Left renal pelvis (tissue), 4 donors: ENCODE data around the gene TMEM80. TPM values are rescaled to one million over a fixed set of nuclear protein-coding genes. Genes with fewer than 3 reads are reported as not detected.
"Not testable (repeated sequence)": the region's sequence is repeated elsewhere in the genome, so short reads cannot be mapped to it uniquely, and the experiment has no call there.

Experiments used
- DNase-seq, 4 donors: peaks; one replicate each; pipeline ENCODE4 v3.0.0-alpha.2; 2013; ENCODE audit warnings: low read depth in 4 of 4, low spot score in 3 of 4
- polyA plus RNA-seq, 4 donors: library from polyadenylated mRNA; unstranded; fragments of 120-200 nt; gene quantifications; one replicate each; pipeline ENCODE4 v1.2.1, GENCODE V29; 2013; ENCODE audit not compliant: insufficient read length in 4 of 4

Gene TMEM80
- polyA plus RNA-seq, 4 donors, result 26.8 to 59.8 (median 37.1) TPM

DNA sequence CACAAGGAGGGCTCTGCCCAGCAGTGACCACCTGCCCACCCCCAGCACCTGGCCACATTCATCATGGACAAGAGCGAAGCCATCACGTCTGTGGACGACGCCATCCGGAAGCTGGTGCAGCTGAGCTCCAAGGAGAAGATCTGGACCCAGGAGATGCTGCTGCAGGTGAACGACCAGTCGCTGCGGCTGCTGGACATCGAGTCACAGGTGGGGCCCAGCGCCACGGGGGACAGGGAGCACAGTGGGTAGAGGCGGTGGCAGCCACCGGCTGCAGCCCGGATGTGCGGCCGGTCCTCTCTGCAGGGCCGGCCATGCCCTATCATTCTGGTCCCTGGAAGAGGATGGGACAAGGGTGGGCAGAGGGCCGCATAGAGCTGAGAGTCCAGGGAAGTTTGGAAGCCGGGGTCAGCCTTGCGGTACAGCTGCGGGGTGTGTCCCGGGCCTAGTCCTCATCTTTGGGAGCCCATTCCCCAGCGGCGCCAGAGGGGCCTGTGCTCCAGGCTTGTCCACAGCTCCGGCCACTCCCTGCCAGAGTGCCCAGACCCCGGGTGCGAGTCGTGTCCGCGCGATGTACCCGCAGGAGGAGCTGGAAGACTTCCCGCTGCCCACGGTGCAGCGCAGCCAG, 24.5 kb downstream of the TMEM80 start:
- DNase-seq, result no peak

DNA sequence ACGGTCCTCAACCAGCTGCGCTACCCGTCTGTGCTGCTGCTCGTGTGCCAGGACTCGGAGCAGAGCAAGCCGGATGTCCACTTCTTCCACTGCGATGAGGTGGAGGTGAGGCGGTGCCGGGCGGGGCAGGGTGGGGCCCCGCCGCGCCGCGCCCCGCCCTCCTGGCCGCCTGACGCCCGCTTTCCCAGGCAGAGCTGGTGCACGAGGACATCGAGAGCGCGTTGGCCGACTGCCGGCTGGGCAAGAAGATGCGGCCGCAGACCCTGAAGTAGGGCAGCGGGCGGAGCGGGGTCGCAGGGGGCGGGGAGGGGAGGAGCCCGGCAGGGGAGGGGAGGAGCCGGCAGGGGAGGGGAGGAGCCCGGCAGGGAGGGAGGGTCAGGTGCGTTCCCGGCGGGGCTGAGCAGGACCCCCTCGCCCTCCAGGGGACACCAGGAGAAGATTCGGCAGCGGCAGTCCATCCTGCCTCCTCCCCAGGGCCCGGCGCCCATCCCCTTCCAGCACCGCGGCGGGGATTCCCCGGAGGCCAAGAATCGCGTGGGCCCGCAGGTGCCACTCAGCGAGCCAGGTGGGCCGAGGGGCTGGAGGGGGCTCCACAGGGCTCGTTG, 25.1 kb downstream of the TMEM80 start:
- DNase-seq, result no peak

DNA sequence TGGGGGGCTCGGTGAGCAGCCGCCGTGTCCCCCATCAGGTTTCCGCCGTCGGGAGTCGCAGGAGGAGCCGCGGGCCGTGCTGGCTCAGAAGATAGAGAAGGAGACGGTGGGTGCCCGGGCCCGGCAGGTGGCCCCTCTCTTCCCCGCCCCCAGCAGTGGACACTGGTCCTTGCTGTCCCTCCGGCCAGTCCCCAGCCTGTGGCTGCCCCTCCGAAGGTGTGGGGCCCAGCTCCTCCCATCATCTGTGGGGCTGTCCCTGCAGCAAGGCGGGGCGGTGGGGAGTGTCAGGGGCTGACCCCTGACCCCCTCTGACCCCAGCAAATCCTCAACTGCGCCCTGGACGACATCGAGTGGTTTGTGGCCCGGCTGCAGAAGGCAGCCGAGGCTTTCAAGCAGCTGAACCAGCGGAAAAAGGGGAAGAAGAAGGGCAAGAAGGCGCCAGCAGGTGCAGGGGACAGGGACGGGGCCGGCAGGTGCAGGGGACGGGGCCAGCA, 25.7 kb downstream of the TMEM80 start:
- DNase-seq, result no peak

DNA sequence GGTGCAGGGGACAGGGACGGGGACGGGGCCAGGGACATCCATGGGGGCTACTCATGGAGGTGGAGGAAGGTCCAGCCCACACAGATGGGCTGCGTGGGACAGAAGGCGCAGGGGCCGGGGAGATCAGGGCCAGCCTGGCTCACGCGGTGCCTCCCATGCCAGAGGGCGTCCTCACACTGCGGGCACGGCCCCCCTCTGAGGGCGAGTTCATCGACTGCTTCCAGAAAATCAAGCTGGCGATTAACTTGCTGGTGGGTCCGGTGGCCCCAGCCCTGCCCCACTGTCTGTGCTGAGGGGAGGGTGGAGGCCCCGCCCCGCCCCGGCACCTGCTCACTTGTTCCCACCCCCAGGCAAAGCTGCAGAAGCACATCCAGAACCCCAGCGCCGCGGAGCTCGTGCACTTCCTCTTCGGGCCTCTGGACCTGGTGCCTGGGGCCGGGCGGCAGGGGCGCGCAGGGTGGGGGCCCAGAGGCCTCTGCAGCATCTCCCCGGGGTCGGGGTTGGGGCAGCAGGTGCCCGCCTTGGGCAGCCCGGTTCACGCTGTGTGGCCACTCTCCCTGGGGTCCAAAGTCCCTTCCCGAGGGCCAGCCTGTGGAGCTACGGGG, 26.2 kb downstream of the TMEM80 start:
- DNase-seq, result no peak

DNA sequence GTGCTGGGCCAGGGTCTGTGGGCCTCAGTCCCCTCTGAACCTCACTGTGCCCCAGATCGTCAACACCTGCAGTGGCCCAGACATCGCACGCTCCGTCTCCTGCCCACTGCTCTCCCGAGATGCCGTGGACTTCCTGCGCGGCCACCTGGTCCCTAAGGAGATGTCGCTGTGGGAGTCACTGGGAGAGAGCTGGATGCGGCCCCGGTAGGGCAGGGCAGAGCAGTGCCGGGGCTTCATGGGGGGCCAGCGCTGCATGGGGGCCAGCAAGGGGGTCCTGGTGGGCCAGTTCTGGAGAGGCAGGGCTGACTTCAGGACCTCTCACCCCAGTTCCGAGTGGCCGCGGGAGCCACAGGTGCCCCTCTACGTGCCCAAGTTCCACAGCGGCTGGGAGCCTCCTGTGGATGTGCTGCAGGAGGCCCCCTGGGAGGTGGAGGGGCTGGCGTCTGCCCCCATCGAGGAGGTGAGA, 26.8 kb downstream of the TMEM80 start:
- DNase-seq, result no peak

DNA sequence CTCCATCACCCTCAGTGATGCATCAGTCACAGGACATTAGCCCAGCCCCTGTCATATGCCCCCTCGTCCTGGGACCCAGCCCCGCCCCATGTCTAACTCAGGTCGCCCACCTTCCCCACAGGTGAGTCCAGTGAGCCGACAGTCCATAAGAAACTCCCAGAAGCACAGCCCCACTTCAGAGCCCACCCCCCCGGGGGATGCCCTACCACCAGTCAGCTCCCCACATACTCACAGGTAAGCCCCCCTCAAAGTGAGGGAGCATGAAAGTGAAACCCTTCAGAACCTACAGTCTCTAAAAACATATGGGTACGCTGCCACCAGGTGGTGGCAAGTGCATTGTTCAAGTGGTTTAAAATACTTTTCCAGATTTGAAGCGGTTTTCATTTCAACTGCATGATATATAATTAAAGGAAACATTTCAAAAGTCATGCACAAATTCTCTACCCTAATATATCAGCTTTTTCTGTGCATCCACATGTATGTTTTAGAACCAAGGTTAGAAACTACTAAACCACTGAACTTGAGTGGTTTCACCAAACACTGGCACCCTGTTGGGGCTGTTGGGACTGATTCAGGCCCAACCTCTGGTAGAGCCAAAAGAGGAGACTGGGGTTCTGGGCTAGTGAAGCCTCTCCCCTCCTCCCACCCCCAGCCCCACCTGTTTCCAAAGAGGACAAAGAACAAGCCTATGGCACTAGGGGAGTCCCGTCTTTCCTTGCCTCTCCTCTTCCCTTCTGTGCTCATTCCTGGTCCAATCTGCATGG, 27.7 kb downstream of the TMEM80 start:
- no peak for DNase-seq

DNA sequence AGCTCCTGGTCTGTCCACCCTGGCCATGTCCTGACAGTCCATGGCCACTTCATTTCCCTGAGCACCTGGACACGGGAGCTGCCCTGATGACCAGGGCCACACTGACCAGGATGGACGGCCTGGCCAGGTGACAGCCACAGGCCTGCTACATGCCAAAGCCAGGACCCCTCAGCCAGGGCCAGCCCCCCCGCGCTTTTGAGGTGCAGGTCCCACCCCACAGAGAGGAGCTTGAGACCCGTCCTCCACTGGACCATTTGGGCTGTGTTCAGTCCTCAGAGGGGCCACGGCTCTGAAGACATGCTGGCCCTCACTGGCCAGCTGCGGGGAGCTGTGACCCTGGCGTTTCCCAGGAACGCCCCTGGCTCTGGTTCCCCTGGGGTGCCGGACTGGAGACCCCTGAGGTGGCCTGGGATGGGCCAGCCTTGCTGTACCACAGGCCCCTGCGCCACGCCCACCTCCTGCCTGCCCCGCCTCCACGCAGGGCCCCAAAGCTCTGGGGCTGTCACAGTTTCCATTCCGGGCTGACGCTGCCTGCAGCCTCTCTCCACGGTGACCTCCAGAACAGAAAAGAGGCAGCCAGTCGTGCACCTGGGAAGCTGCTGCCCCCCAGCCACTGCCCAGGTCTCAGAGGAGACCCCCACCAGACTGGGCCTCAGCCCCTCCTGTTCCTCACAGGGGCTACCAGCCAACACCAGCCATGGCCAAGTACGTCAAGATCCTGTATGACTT, 28.6 kb downstream of the TMEM80 start:
- no peak for DNase-seq

DNA sequence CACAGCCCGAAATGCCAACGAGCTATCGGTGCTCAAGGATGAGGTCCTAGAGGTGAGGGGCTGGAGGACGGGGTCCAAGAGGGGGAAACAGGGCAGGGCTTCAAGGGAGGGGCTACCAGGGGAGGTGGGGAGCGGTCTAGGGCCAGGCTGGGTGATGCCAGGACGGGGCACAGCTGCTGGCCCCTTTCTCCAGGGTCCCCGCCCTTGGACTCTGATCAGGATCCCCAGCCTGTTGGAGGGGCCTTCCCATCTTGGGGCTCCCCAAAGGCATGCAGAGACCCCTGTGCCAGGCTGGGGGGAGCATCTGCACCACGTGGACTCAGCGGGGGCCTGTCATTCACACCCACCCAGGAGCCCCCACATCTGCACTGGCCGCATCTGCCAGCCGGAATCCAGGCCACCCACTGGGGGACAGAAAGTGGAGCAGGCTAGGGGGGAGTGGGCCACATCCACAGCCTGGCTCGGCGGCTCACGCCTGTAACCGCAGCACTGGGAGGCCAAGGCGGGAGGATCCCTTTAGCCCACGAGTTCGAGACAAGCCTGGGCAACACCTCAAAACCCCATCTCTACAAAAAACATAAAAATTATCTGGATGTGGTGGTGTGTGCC, 29.3 kb downstream of the TMEM80 start:
- no peak for DNase-seq

DNA sequence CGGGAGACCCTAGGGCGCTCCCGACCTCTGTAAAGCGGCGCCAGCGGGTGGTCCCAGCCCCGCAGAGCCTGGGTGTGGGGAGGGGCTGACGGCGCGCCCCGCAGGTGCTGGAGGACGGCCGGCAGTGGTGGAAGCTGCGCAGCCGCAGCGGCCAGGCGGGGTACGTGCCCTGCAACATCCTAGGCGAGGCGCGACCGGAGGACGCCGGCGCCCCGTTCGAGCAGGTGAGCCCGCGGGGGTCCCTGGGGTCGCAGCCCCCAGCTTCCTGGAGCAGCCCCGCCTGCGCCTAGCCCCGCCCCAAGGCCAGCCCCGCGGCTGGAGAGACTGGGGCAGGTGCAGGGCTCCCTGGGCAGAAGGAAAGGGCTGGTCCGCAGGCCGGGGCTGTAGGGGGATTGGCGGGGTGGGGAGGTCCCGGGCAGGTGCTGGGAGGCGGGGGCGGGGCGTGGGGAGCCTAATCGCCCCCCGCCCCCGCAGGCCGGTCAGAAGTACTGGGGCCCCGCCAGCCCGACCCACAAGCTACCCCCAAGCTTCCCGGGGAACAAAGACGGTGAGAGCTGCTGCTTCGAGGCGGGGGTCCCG, 30.1 kb downstream of the TMEM80 start:
- no peak for DNase-seq

DNA sequence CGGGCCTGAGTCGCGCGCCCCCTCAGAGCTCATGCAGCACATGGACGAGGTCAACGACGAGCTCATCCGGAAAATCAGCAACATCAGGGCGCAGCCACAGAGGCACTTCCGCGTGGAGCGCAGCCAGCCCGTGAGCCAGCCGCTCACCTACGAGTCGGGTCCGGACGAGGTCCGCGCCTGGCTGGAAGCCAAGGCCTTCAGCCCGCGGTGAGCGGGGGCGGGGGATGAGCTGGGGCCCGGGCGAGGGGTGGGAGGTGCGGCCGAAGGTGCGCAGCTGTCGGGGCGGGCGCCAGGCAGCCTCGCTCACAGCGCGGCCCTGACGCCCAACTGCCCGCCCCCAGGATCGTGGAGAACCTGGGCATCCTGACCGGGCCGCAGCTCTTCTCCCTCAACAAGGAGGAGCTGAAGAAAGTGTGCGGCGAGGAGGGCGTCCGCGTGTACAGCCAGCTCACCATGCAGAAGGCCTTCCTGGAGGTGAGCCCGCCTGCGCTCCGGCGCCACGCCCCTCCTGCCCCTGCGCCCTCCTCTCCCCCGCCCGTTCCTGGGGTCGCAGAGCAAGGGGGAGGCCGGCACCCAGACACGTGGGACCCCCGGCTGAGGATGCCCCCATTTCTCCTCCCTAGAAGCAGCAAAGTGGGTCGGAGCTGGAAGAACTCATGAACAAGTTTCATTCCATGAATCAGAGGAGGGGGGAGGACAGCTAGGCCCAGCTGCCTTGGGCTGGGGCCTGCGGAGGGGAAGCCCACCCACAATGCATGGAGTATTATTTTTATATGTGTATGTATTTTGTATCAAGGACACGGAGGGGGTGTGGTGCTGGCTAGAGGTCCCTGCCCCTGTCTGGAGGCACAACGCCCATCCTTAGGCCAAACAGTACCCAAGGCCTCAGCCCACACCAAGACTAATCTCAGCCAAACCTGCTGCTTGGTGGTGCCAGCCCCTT, 30.9 kb downstream of the TMEM80 start:
- DNase-seq, result no peak

DNA sequence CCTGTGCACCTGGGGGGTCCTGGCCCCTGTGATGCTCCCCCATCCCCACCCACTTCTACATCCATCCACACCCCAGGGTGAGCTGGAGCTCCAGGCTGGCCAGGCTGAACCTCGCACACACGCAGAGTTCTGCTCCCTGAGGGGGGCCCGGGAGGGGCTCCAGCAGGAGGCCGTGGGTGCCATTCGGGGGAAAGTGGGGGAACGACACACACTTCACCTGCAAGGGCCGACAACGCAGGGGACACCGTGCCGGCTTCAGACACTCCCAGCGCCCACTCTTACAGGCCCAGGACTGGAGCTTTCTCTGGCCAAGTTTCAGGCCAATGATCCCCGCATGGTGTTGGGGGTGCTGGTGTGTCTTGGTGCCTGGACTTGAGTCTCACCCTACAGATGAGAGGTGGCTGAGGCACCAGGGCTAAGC, 31.7 kb downstream of the TMEM80 start:
- DNase-seq, result no peak

DNA sequence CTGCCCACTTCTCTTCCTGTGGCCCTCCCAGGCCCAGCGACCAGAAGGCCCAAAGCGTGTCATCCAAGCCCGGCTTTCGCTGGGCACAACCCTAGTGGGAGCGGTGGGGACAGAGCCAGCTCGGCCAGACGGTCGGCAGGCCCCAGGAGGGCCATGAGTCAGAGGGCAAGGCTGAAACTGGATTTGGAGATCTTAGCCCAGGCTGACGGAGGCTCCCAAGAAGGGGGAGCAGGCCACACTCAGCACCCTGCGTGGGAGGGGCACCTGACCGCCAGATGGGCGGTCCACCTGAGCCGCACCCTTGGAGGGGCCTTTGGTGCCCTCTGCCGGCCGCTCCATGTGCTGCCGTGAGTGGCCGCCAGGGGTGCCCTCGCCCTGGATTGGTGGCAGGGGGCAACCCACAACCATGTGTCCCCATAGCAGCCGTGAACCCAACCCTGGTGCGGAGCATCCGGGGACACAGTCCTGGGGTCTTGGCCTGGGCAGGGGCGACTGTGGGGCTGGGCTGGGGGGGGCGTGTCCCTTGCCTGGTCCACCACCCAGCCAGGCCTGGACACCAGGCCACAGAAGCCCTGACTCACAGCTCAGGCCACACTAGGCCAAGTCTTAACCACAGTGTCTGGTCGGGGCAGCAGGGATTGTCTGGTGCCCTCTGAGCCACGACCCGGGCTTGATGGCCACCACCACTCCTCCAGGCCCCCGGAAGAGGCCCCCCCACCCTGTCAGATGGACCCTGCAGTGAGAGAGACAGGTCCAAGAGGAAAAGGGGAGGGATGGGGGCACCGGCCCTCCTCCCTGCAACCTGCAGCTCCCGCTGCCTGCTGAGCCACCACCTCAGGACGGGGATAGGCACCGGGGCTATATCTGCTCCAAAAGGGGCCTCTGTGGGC, 32.5 kb downstream of the TMEM80 start:
- DNase-seq, result no peak

DNA sequence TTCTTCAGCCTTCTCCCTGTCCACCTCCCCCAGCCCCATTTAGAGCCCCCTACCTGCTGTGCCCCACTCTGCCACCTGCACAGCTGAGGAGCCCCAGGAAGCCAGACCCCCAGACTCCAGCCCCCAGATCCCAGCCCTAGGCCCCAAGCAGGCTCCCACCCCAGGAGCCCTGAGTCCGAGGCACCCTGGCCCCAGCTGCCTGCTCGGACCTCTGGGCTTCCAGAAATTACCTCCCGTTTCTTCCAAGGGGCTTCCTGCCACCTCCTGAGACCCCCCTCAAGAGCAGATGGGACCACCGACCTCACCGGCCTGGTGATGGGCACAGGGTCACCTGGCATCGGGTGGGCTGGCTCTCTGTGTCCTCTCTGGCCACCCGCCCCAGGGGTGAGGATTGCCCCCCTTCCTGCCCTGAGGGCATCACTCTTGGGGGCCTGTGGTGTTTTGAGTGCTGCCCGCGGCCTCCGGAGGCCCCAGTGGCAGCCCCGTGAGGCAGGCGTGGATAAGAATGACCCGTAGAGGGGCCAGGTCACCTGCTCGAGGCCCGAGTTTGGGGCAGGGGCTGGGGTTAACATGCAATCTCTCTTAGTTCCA, 33.4 kb downstream of the TMEM80 start:
- no peak for DNase-seq

DNA sequence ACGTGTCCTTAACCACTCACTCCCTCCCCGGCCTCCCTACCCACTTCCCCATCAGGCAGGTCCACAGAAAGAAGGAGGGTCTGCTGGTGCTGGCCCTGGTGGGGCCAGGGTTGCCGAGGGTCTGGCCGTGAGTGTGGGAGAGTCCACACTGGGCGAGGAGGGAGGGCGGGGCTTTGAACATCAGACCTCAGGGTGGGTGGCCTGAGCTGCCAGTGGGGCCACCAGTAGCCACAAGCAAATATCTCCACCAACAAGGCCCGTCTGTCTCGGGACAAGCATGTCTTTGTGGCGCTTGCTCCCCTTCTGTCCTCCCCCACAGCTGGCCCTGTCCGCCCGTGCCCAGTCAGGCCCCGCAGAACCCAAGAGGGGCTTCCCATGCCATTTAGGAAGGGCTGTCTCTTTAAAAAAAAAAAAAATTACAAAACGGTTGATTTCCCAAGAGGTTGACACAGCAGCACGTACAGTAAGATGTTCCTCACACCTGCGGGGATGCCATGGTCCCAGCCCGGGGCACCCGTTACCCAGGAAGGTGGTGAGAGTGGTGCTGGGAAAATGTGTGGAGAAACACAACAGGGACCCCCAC, 34.0 kb downstream of the TMEM80 start:
- DNase-seq, result no peak

DNA sequence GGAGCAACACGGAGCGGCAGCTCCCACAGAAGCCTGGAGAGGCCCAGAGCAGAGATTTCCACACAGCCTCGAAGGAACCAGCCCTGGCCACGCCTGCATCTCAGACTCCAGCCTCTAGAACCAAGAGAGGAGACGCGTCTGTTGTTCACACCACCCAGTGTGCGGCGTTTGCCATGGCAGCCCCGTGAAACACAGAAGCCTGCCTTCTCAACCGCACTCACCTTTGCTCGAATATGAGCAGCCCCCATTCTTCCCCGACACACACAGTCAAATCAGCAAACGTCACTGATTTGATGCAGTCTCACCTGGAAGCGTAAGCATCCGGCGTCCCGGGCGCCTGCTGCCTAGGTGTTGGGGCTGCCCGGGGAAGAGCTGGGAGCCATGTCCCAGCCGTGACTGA, 37.5 kb downstream of the TMEM80 start:
- DNase-seq, result no peak

DNA sequence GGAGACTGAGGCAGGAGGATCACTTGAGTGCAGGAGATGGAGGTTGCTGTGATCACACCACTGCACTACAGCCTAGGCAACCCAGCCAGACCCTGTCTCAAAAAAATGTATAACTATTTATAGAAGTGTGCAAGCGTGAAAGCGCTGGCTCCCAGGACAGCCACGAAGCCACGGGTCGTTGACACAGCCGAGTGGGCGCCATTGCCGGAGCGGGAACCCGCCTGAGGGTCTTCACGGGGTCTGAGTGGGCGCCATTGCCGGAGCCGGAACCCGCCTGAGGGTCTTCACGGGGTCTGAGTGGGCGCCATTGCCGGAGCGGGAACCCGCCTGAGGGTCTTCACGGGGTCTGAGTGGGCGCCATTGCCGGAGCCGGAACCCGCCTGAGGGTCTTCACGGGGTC, 38.9 kb downstream of the TMEM80 start:
- DNase-seq, result not testable (repeated sequence)

DNA sequence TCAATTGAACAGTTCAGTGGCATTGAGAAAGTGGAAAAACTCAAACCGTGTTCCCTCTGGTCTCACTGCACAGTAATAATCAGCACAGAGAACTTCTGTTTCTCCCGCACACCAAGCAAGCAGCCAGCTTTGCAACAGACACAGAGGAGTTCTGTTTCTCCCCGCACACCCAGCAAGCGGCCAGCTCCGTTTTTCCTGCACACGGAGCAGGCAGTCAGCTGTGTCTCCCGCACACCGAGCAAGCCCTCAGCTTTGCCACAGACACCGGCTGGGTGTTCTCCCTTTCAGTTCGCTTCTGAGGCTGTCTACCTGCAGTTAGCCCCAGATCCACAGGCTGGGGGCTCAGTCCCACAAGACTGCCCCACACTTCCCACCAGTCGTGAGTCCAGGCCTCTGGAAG, 41.8 kb downstream of the TMEM80 start:
- DNase-seq, result no peak
